SU-DHL-6 (cell line): ENCODE data around the gene RBKS.

ENCODE experiments used
- H2AFZ ChIP-seq: fragments of 200-600 bp; sonication (generic); 2 replicates; pipeline ENCODE4 v1.6.1; 2014; ENCODE audit warnings: low read depth, mild to moderate bottlenecking, moderate library complexity, mixed read lengths, antibody characterized with exemption, low read length; ENCODE audit not compliant: severe bottlenecking
- H3F3A ChIP-seq: fragments of 200-600 bp; shearing (Covaris generic); 2 replicates; pipeline ENCODE4 v1.6.0; 2016; ENCODE audit warnings: antibody characterized with exemption, mild to moderate bottlenecking; ENCODE audit not compliant: insufficient read depth
- H3K27ac ChIP-seq: fragments of 200-600 bp; sonication (generic); 2 replicates; pipeline ENCODE4 v1.5.1; 2016; ENCODE audit warnings: low read depth, mild to moderate bottlenecking, low read length, moderate library complexity, mixed read lengths
- H3K27me3 ChIP-seq: fragments of 200-600 bp; sonication (generic), shearing (Covaris generic); 2 replicates; pipeline ENCODE4 v1.6.0; 2014; ENCODE audit warnings: mild to moderate bottlenecking, low read length
- H3K36me3 ChIP-seq: fragments of 200-600 bp; sonication (generic); 2 replicates; pipeline ENCODE4 v1.6.1; 2014; ENCODE audit warnings: mild to moderate bottlenecking, low read length, mixed read lengths
- H3K4me2 ChIP-seq: fragments of 300-600, 200-600 bp; shearing (Covaris generic), sonication (generic); 2 replicates; pipeline ENCODE4 v1.6.0; 2014; ENCODE audit warnings: low read length, low read depth, mild to moderate bottlenecking; ENCODE audit not compliant: poor library complexity, severe bottlenecking
- H3K4me3 ChIP-seq: fragments of 200-600 bp; sonication (generic); 2 replicates; pipeline ENCODE4 v1.5.1; 2014; ENCODE audit warnings: antibody characterized with exemption, low read length, mild to moderate bottlenecking, mixed read lengths; ENCODE audit not compliant: insufficient read depth, poor library complexity, severe bottlenecking
- H3K79me2 ChIP-seq: fragments of 200-600 bp; sonication (generic); 2 replicates; pipeline ENCODE4 v1.6.1; 2014; ENCODE audit warnings: mild to moderate bottlenecking, low read length, moderate library complexity; ENCODE audit not compliant: insufficient read depth
- H3K9ac ChIP-seq: fragments of 200-600 bp; sonication (generic); 2 replicates; pipeline ENCODE4 v1.7.0; 2014; ENCODE audit warnings: mild to moderate bottlenecking, low read length
- H3K9me2 ChIP-seq: fragments of 200-600 bp; sonication (generic); replicated peaks from 2 replicates; pipeline ENCODE4 v1.6.1; 2014; ENCODE audit warnings: low read length; ENCODE audit not compliant: insufficient read depth
- H3K9me3 ChIP-seq: fragments of 200-600 bp; sonication (generic); 2 replicates; pipeline ENCODE4 v1.6.1; 2014; ENCODE audit warnings: low read length, mixed read lengths; ENCODE audit not compliant: insufficient read depth
- H4K20me1 ChIP-seq: fragments of 200-600 bp; sonication (generic); 2 replicates; pipeline ENCODE4 v1.6.1; 2014; ENCODE audit warnings: low read depth, mild to moderate bottlenecking, antibody characterized with exemption, low read length, moderate library complexity, mixed read lengths
- CTCF ChIP-seq: fragments of 200-600 bp; sonication (generic); IDR thresholded peaks from one replicate; pipeline ENCODE4 v1.5.1; 2017; ENCODE audit warnings: antibody characterized with exemption, mild to moderate bottlenecking, low read length, moderate library complexity; ENCODE audit not compliant: insufficient read depth, poor library complexity, severe bottlenecking
- EZH2phosphoT487 ChIP-seq: fragments of 200-600 bp; sonication (generic), shearing (Covaris generic); conservative IDR thresholded peaks from 2 replicates; pipeline ENCODE4 v1.6.1; 2018; ENCODE audit warnings: mild to moderate bottlenecking, antibody characterized with exemption, low read length, moderate library complexity, mixed read lengths

The RBKS gene

DNA sequence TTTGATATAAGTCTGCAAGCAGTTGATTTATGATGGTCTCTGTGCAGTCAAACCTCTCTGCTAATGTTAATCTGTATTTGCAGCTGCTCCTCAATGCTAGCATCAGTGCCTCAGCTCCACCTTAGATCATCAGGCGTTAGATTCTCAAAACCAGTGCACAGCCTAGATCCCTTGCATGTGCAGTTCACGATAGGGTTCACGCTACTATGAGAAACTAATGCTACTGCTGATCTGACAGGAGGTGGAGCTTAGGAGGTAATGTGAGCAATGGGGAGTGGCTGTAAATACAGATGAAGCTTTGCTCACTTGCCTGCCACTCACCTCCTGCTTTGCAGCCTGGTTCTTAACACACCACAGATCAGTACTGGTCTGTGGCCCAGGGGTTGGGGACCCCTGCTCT is 18.4 kb downstream of the RBKS start:
- H3K27me3 ChIP-seq, result no peaks in the 10 kb centered on the region
- no peak overlapping the region for H3K4me3 ChIP-seq
- H3K36me3 ChIP-seq, result no peaks in the 10 kb centered on the region
- no peak overlapping the region for H3K9ac ChIP-seq
- H3K9me2 ChIP-seq, result no peaks in the 10 kb centered on the region
- H3K9me3 ChIP-seq, result no peaks in the 10 kb centered on the region
- TF ChIP-seq CTCF (no peak), EZH2phosphoT487 (no peak)
- H3F3A ChIP-seq, result no peaks in the 10 kb centered on the region
- H4K20me1 ChIP-seq, result no peaks in the 10 kb centered on the region
- H3K4me2 ChIP-seq, result no peak overlapping the region
- H2AFZ ChIP-seq, result no peak overlapping the region
- no peak overlapping the region for H3K27ac ChIP-seq
- no peaks in the 10 kb centered on the region for H3K79me2 ChIP-seq

GRCh38 chr2:27870724-27871123 is 19.5 kb downstream of the RBKS start:
- Histone ChIP-seq H3K4me2 (no peak overlapping the region), H3K9me3 (no peaks in the 10 kb centered on the region)
- TF ChIP-seq EZH2phosphoT487, result no peak
- no peak for TF ChIP-seq CTCF

GRCh38 chr2:27869763-27870162 is 20.4 kb downstream of the RBKS start:
- Histone ChIP-seq H4K20me1 (no peaks in the 10 kb centered on the region), H3K36me3 (no peaks in the 10 kb centered on the region), H2AFZ (no peak overlapping the region), H3K9me3 (no peaks in the 10 kb centered on the region), H3F3A (no peaks in the 10 kb centered on the region), H3K79me2 (no peaks in the 10 kb centered on the region), H3K27me3 (no peaks in the 10 kb centered on the region), H3K4me3 (no peak overlapping the region), H3K9me2 (no peaks in the 10 kb centered on the region), H3K9ac (no peak overlapping the region), H3K4me2 (no peak overlapping the region), H3K27ac (no peak overlapping the region)
- TF ChIP-seq CTCF (no peak), EZH2phosphoT487 (no peak)

More at GRCh38 chr2:27870724-27871123, 19.5 kb downstream of the RBKS start:
- H3K9ac ChIP-seq, result no peak overlapping the region
- H3K4me3 ChIP-seq, result no peak overlapping the region
- H3F3A ChIP-seq, result no peaks in the 10 kb centered on the region
- no peaks in the 10 kb centered on the region for H3K79me2 ChIP-seq
- no peaks in the 10 kb centered on the region for H4K20me1 ChIP-seq
- H3K27me3 ChIP-seq, result no peaks in the 10 kb centered on the region
- no peaks in the 10 kb centered on the region for H3K9me2 ChIP-seq
- no peaks in the 10 kb centered on the region for H3K36me3 ChIP-seq
- no peak overlapping the region for H3K27ac ChIP-seq
- no peak overlapping the region for H2AFZ ChIP-seq
